ENCODE results near the gene MAP1LC3C. TPM values are rescaled to one million over a fixed set of nuclear protein-coding genes. Genes with fewer than 3 reads are reported as not detected.

Gene MAP1LC3C
- total RNA-seq, 2 donors from 2014 or later = 0.22 TPM; not detected in 1

- 97 to 100% methylated on average over 4 of the region's 4 CpGs for WGBS, 2 experiments (ENCODE audit: insufficient coverage in 1 of 2, insufficient read length in 1 of 2)
- no peak for TF ChIP-seq CTCF (conservative IDR thresholded peaks at IDR 0.05)
- H3K27me3 Mint-ChIP-seq (ENCODE audit: insufficient read depth) = peaks cover 2% of the 10 kb centered on the region
- H3K9me3 Mint-ChIP-seq = no peaks in the 10 kb centered on the region
- H3K4me3 ChIP-seq (ENCODE audit: low read length) = no peak overlapping the region
- no peak for DNase-seq
- no peak overlapping the region for H3K9ac ChIP-seq (ENCODE audit: extremely low read depth, low read length, poor library complexity, severe bottlenecking)
- H3K4me1 Mint-ChIP-seq = no peaks in the 10 kb centered on the region
- H3K27ac ChIP-seq (ENCODE audit: low read depth, low read length) = no peak overlapping the region
- no peaks in the 10 kb centered on the region for H3K36me3 ChIP-seq (ENCODE audit: control insufficient read depth, insufficient read depth, low read length)
- H3K4me3 Mint-ChIP-seq = no peak overlapping the region
- H3K36me3 Mint-ChIP-seq (ENCODE audit: low read depth) = no peaks in the 10 kb centered on the region
- H3K4me1 ChIP-seq (ENCODE audit: control insufficient read depth, insufficient read depth, low read length) = no peaks in the 10 kb centered on the region
- H3K9me3 ChIP-seq (ENCODE audit: control insufficient read depth, low read length) = no peaks in the 10 kb centered on the region
- H3K27me3 ChIP-seq (ENCODE audit: control insufficient read depth, insufficient read depth, low read length, poor library complexity, severe bottlenecking) = no peaks in the 10 kb centered on the region
- H3K27ac Mint-ChIP-seq = no peak overlapping the region
These were observed 34.5 kb upstream of the MAP1LC3C start for GRCh38 chr1:242033447-242033846.

GRCh38 chr1:242030071-242030470 lies 31.2 kb upstream of the MAP1LC3C start:
- WGBS, 2 experiments (ENCODE audit: insufficient coverage in 1 of 2, insufficient read length in 1 of 2) = 83 to 89% methylated on average over 1 of the region's 1 CpG
- H3K9me3 Mint-ChIP-seq = no peaks in the 10 kb centered on the region

GRCh38 chr1:242025681-242026080 lies 26.8 kb upstream of the MAP1LC3C start:
- H3K27me3 ChIP-seq (ENCODE audit: control insufficient read depth, insufficient read depth, low read length, poor library complexity, severe bottlenecking) = no peaks in the 10 kb centered on the region
- no peak overlapping the region for H3K4me3 ChIP-seq (ENCODE audit: low read length)
- H3K27ac ChIP-seq (ENCODE audit: low read depth, low read length) = peak overlapping the region; percentile 21
- H3K9me3 ChIP-seq (ENCODE audit: control insufficient read depth, low read length) = peaks cover 8% of the 10 kb centered on the region
- 76 to 94% methylated on average over 8 to 13 of the region's 13 CpGs for WGBS, 2 experiments (ENCODE audit: insufficient coverage in 1 of 2, insufficient read length in 1 of 2)
- no peak for DNase-seq
- H3K9ac ChIP-seq (ENCODE audit: extremely low read depth, low read length, poor library complexity, severe bottlenecking) = no peak overlapping the region
- H3K27ac Mint-ChIP-seq = peak overlapping the region; percentile 18
- H3K9me3 Mint-ChIP-seq = peaks cover 20% of the 10 kb centered on the region
- H3K4me1 Mint-ChIP-seq = peaks cover 3% of the 10 kb centered on the region
- H3K36me3 ChIP-seq (ENCODE audit: control insufficient read depth, insufficient read depth, low read length) = no peaks in the 10 kb centered on the region
- no peak for TF ChIP-seq CTCF (conservative IDR thresholded peaks at IDR 0.05)
- H3K4me3 Mint-ChIP-seq = no peak overlapping the region
- H3K4me1 ChIP-seq (ENCODE audit: control insufficient read depth, insufficient read depth, low read length) = no peaks in the 10 kb centered on the region
- no peaks in the 10 kb centered on the region for H3K36me3 Mint-ChIP-seq (ENCODE audit: low read depth)
- no peaks in the 10 kb centered on the region for H3K27me3 Mint-ChIP-seq (ENCODE audit: insufficient read depth)

More at GRCh38 chr1:242030071-242030470, 31.2 kb upstream of the MAP1LC3C start:
- Histone ChIP-seq H3K9ac (ENCODE audit: extremely low read depth, low read length, poor library complexity, severe bottlenecking) (no peak overlapping the region), H3K4me1 (ENCODE audit: control insufficient read depth, insufficient read depth, low read length) (no peaks in the 10 kb centered on the region), H3K27ac (ENCODE audit: low read depth, low read length) (no peak overlapping the region), H3K9me3 (ENCODE audit: control insufficient read depth, low read length) (no peaks in the 10 kb centered on the region), H3K27me3 (ENCODE audit: control insufficient read depth, insufficient read depth, low read length, poor library complexity, severe bottlenecking) (no peaks in the 10 kb centered on the region), H3K36me3 (ENCODE audit: control insufficient read depth, insufficient read depth, low read length) (no peaks in the 10 kb centered on the region), H3K4me3 (ENCODE audit: low read length) (no peak overlapping the region)
- H3K36me3 Mint-ChIP-seq (ENCODE audit: low read depth) = no peaks in the 10 kb centered on the region
- no peak for DNase-seq
- no peak overlapping the region for H3K27ac Mint-ChIP-seq
- peaks cover 2% of the 10 kb centered on the region for H3K27me3 Mint-ChIP-seq (ENCODE audit: insufficient read depth)
- no peak overlapping the region for H3K4me3 Mint-ChIP-seq
- H3K4me1 Mint-ChIP-seq = no peaks in the 10 kb centered on the region
- TF ChIP-seq CTCF (conservative IDR thresholded peaks at IDR 0.05) = no peak
